Chondrocyte (in vitro differentiated cells): ENCODE results near the gene ISLR. TPM values are rescaled to one million over a fixed set of nuclear protein-coding genes. Genes with fewer than 3 reads are reported as not detected.

Source experiments
- DNase-seq: peaks from one replicate; pipeline ENCODE4 v3.0.0; 2021; ENCODE audit warnings: mixed read lengths, low spot score
- H3K27ac Mint-ChIP-seq: one replicate; pipeline ENCODE4 v1.8.0; 2021; ENCODE audit warnings: mild to moderate bottlenecking, moderate library complexity, mixed read lengths; ENCODE audit not compliant: unreplicated experiment
- H3K27me3 Mint-ChIP-seq: 2 replicates; pipeline ENCODE4 v1.8.0; 2021; ENCODE audit warnings: low read depth, mixed read lengths
- H3K36me3 Mint-ChIP-seq: 2 replicates; pipeline ENCODE4 v1.8.0; 2021; ENCODE audit warnings: low read depth, mixed read lengths
- H3K4me1 Mint-ChIP-seq: 2 replicates; pipeline ENCODE4 v1.8.0; 2021; ENCODE audit warnings: low read depth, mild to moderate bottlenecking, mixed read lengths
- H3K4me3 Mint-ChIP-seq: one replicate; pipeline ENCODE4 v1.8.0; 2021; ENCODE audit warnings: mild to moderate bottlenecking, moderate library complexity, mixed read lengths; ENCODE audit not compliant: unreplicated experiment
- H3K9me3 Mint-ChIP-seq: 2 replicates; pipeline ENCODE4 v1.8.0; 2021; ENCODE audit warnings: low read depth, mixed read lengths
- CTCF ChIP-seq: fragments of 200-600 bp; sonication (generic); IDR thresholded peaks from 2 replicates; pipeline ENCODE4 v1.5.0; 2021; ENCODE audit warnings: antibody characterized with exemption, mild to moderate bottlenecking, moderate library complexity
- total RNA-seq: library from RNA; stranded (reverse); gene quantifications from 3 replicates; pipeline ENCODE4 v1.2.1, GENCODE V29; 2021

Gene ISLR
- total RNA-seq, 1 donor from 2014 or later, result 49.6 TPM

GRCh38 chr15:74222240-74223119, 49.0 kb downstream of the ISLR start:
- Mint-ChIP-seq H3K36me3 (no peaks in the 10 kb centered on the region), H3K27ac (no peak overlapping the region), H3K27me3 (peaks cover 15% of the 10 kb centered on the region), H3K4me1 (peaks cover 19% of the 10 kb centered on the region), H3K4me3 (no peak overlapping the region), H3K9me3 (no peaks in the 10 kb centered on the region)
- no peak for DNase-seq
- no peak for TF ChIP-seq CTCF

- Mint-ChIP-seq H3K4me3 (no peak overlapping the region), H3K27ac (no peak overlapping the region), H3K36me3 (no peaks in the 10 kb centered on the region), H3K4me1 (peaks cover 23% of the 10 kb centered on the region), H3K9me3 (no peaks in the 10 kb centered on the region), H3K27me3 (peaks cover 5% of the 10 kb centered on the region)
- no peak for TF ChIP-seq CTCF
- no peak for DNase-seq
Observed at GRCh38 chr15:74225928-74226327, 52.4 kb downstream of the ISLR start.

Other genes starting within 250 kb of the ISLR start
- 428 to 446 TPM (median 444 TPM) in 3 replicates for gene LOXL1, start 247.2 kb upstream of the ISLR start, total RNA-seq
- gene STOML1, start 181.4 kb upstream of the ISLR start, total RNA-seq, result 18.0 to 26.4 TPM (median 18.9 TPM) in 3 replicates
- gene PML, start 179.0 kb upstream of the ISLR start, total RNA-seq, result 38.8 to 44.3 TPM (median 40.0 TPM) in 3 replicates
- gene GOLGA6A, start 91.2 kb upstream of the ISLR start, total RNA-seq, result 0.12 to 0.46 TPM in 2 of 3 replicates, not detected in the other
- gene ISLR2, start 43.1 kb upstream of the ISLR start, total RNA-seq, result 2.9 to 4.9 TPM (median 3.2 TPM) in 3 replicates
- gene STRA6, start 29.1 kb downstream of the ISLR start, total RNA-seq, result 4.9 to 12.7 TPM (median 5.4 TPM) in 3 replicates
- not detected in 3 replicates for gene CCDC33, start 62.6 kb downstream of the ISLR start, total RNA-seq
- 0.32 to 0.54 TPM in 2 of 3 replicates, not detected in the other for gene CYP11A1, start 193.9 kb downstream of the ISLR start, total RNA-seq